SW480 (cell line): Measurements from ENCODE around the gene MNAT1.
"Not testable (repeated sequence)": the region's sequence is repeated elsewhere in the genome, so short reads cannot be mapped to it uniquely, and the experiment has no call there.

ENCODE experiments used
- DNase-seq: peaks from one replicate; pipeline ENCODE4 v3.0.0-alpha.2; 2016; ENCODE audit warnings: low spot score

MNAT1 gene

DNA sequence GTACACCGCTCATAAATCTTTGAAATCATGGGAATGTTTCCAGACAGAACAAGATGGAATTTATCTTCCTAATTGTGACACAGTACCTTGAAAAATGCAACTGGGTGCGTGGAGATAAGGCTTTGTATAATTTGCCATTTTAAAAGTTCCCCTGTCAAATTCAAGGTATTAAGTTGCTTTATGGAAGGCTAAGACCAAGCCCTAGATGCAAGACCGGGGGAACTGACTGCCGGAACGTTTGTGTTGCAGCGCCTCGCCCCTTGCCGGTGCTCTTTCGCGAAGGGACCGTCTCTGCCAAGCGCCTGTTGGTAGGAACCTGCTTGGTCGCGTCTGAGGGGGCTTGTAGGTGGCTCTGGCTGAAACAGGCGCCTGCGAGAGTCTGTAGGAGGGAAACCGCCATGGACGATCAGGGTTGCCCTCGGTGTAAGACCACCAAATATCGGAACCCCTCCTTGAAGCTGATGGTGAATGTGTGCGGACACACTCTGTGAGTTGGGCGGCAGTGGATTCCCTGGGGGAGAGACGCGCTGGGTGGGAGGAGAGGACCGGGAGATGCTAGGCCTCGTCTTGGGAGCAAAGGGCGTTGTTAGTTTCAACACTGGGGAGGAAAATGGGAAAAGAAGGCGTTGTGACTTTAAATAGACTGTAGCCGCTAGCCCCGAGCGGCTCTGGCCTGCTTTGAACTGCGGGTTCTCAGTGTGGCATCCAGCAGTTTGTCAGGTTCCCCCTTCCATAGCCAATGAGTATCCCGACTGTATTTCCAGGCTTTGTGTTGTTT is at the start of gene MNAT1:
Gene MNAT1 (plus strand): TSS at position 297 of the 778 bp plus-strand sequence. CDS start 102 bp downstream, at position 399.
- peak; percentile 83 for DNase-seq

DNA sequence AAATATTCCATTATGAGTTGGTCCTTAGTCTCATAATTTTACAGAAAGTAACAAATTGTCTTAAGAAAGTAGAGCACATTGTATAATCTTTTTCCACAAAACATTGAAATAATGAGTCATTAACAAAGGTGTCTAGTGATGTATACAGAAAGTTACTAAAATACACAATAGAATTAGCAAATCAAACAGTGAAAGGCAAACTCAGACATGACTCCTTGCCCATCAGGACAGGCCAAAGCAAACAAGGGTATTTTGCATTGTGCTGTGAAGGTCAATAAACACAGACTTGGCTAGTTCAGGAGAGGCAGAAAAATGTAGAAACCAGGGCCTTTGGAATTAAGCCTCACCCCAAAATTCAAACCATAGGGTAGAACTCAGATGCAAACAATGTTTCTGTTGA is 47.7 kb upstream of the MNAT1 start:
- no peak for DNase-seq

DNA sequence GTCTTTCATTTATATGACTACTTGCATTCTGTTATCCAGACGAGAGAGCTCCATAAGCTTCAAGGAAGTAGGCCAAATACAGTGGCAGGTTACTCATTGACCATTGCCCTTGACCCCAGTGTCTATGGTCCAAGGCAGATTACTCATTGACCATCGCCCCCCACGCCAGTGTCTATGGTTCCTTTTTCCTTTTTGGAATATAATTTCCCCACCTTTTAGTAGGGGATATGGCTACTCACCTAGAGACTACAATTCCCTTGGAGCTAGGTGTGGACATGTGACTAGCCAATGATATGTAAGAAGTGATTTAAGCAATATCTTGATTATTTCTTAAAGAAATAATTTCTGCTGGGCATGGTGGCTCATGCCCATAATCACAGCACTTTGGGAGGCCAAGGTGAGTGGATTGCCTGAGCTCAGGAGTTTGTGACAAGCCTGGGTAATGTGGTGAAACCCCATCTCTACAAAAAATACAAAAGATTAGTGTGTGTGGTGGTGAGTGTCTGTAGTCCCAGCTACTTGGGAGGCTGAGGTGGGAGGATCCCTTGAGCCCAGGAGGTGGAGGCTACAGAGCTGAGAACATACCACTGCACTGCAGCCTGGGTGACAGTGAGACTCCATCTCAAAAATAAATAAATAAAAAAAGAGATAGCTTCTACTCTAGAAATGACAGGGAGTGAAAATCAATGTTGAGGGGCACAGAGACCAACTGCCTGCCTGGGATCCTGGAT is 43.0 kb upstream of the MNAT1 start:
- no peak for DNase-seq

DNA sequence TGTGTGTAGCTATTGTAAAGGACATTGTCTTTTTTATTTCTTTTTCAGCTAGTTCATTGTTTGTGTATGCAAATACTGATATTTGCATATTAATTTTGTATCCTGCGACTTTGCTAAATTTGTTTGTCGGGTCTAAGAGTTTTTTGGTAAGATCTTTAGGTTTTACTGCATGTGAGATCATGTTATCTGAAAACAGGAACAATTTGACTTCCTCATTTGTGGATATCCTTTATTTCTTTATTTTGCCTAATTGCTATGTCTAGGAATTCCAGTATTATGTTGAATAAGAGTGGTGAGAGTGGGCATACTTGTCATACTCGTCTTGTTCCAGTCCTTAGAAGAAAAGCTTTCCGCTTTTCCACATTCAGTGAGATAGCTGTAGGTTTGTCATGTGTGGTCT is 39.2 kb upstream of the MNAT1 start:
- DNase-seq: no peak

DNA sequence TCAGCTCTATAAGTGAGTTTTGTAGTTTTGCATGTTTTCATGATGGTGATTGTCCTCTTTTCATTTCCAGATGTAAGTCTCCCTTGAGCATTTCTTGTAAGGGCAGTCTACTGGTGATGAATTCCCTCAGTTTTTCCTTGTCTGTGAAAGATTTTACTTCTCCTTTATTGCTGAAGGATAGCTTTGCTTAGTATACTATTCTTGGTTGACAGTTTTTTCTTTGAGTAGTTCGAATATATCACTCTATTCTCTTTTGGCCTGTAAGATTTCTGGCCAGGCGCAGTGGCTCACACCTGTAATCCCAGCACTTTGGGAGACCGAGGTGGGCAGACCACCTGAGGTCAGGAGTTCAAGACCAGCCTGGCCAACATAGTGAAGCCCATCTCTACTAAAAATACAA is 34.0 kb upstream of the MNAT1 start:
- no peak for DNase-seq

DNA sequence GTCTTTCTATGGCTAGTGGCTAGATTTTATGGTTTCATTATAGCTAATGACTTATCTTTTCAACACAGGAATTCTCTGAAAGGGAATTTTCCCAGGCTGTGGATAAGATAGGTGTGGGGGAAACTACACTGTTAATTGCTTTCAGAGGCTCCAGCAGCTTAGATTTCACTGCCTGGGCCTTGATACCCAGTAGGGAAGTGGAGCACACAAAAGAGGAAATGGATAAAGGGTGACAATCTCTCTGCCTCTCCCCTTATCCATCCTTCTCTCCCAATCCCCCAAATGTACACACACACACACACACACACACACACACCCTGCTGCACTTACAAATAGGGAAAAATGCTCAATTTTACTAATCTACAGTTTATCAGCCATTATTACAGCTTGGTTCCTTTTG is 29.5 kb upstream of the MNAT1 start:
- no peak for DNase-seq

DNA sequence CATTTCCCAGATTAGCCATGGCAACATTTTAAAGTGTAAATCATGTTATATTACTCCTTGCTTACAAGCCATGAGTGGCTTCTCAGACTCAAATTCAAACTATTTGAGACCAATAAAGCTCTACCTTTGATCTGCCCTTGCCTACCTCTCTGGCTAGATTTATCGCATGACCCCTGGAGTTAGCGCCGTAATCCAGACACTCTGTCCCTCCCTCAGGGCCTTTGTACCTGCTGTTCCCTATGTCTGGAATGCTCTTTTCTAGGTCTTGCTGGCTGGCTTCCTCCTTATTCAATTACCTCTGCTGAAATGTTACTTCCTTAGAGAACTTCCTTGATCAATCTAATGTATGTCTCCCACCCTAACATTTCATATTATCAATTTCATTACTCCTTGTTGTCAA is 26.7 kb upstream of the MNAT1 start:
- no peak for DNase-seq

DNA sequence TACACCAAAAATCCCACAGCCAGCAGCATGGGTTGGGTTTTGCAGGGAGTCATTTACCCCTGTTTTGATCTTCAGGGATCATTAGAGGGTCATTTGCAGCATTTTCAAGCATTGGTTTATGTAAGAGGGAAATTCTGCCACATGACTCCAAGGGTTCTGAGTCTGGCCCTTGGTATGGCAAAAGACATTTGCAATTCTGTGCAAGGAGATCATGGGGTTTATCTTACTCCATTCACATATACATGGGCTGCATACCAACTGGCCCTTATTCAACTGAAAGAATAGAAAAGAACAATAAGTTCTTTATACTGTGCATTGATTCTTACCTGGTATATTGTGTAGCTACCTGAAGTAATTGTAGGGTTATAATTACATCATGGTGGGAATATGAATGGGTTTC is 24.1 kb upstream of the MNAT1 start:
- DNase-seq: no peak

DNA sequence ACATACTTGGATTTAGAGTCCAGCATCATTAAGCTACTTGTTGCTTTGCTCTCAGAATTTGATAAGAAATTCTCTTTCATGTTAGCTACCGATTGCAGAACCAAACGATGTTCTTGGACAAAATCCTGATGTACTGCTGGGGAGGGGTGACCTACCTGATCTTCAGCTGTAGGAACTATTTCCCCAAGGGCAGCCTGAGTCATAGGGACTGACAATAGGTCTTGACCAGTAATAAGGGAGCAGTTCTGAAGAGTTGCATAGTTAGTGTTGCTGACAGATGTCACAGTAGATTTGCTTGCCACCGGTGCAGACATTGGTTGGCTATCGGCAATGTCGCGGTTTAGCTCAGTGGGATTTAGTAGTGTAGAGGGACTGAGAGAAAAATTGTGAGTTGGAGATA is 21.0 kb upstream of the MNAT1 start:
- no peak for DNase-seq

DNA sequence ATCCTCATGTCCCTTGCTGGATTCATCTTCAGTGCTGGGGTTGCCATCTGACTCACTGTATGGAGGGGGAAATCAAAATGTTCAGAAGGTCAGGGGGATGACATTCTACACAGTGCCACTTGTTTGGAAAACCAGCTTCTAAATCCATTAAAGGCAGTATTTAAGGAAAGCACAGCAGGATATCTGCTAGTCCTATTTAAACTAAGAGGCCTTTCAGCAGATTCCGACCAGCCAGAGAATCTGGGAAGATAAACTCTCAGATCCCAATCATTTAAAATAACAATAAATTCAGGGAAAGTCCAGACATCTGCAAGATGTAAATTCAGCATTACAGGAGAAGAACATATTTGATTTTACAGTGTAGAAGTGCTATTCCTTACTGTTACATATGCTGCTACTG is 14.2 kb upstream of the MNAT1 start:
- DNase-seq: no peak

DNA sequence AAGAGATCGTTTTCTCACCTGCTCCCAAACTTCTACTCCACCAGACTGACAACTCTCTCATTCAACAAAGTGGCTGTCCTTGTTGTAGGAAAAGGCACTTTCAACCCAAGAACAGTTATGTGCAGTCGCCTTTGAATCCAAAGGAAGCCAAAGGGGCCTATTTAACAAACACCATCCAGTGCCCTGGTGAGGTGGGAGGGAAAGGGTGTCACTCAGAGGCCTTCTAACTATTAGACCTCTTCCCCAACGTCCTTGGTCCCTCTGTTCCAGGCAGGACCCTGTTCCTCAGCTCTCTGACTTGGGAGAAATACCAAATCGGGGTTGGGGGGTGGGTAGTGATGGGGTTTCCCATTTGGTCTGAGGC is 13.6 kb upstream of the MNAT1 start:
- DNase-seq: no peak

DNA sequence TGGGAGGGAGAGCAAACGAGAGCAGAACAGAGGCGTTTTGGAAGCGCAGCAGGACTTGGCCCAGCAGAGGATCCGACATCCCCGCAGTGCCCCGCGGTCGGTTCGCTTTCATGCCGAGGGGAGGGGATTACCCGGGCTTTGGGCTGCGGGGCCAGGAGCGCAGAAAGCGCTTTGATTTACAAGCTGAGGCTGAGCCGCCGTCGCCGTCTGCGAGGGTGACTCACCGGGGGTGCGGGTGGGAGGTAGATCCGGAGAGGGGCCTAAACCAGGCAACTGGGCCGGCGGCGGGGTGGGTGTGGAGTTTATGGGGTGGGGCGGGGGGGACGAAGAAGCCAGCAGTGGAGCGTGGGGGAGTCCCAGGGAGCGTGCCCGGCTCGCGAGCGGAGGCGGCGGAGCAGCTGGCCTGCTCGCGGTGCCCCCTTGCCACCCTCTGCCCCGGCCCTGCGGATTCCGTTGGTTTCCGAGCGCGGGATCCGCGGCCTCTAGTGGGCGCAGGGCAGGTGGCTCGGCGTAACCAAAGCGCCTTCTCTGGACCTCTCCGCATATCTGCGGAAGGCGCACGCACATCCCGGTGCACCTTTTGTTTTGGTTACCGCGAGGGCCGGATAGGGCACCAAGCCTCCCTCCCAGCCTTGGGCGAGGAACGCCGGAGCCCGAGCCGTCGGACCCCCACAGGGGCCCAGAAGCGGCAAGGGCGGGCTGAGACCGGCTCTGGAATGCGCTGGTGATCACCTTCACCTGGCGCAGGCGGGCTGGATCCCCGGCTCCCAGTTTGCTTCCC is 13.0 kb upstream of the MNAT1 start:
- peak; percentile 78 for DNase-seq

DNA sequence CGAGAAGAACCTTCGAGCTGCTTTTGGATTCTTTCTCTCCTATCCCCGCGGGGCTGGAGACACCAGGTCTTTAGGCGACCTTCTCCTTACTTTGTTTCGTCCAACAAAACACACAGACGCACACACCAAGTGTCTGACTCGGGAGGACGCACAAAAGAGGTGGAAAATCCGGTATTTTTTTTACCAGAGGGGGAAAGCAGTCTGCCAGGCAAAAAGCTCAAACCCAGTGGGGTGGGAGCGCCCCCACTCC is 12.5 kb upstream of the MNAT1 start:
- DNase-seq: no peak

DNA sequence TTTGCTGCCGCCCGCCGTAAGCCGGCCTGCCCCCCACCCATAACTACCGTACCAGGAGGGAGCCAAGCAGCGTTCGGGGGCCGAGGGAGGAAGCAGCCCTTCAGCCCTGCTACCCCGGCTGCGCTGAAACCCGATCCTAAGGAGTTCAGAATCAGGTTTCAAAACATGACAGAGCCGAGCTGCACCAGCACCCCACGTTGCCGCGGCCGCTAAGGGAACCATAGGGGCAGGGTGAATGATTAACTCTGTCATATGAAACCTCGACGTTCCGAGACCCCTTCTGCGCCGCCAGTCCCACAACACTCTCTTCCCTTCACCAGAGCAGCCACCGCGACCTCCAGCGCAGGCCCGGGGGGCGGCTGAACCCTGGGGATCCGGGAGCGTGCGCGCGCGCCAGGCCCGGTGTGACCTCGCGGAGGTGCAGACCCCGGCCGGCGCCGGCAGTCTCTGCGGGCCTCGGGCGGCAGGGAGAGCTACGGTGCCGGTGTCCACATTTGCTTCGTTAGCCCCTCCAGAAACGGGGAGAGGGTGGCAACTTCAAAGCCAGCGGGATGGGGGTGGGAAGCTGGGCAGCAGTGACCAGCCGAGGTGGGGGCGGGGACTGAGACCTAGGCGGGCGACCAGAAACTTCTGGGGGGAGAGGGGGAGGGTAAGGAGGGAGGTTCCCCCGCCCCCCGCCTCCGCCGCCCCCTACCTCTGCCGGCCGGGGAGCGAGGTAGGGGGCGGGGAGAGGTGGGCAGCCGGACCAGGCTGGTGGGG is 12.0 kb upstream of the MNAT1 start:
- DNase-seq: peak; percentile 87

DNA sequence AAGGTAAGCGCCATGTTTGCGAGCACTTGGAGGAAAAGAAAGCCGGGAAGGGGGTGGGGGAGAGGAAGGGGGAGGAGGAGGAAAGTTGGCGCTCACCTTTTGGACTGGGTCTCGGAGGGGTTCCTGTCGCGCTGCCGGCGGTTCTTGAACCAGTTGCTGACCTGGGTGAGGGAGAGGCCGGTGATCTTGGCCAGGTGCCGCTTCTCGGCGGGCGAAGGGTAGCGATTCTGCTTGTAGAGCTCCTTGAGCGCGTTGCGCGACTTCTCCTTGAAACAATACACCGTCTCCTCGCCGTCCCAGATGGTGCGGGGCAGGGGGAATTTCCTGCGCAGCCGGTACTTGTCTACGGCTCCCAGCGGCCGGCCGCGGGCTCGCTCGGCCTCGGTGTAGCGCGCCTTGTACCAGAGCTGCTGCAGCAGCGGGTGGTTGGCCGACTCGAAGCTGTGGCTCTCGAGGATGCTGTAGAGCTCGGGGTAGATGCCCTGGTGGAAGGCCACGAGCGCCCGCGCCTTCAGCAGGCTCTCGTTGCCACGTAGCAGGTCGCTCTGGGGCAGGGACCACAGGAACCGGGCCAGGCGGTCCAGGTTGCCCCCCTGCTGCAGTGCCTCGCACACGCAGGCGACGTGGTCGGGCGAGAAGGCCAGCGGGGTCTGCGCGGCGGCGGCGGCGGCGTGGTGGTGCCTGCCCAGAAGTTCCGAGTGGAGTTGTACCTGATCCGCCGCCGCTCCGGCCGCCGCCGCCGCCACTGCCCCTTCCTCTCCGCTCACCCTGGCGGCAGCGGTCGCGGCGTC is 11.2 kb upstream of the MNAT1 start:
- DNase-seq: peak; percentile 55

DNA sequence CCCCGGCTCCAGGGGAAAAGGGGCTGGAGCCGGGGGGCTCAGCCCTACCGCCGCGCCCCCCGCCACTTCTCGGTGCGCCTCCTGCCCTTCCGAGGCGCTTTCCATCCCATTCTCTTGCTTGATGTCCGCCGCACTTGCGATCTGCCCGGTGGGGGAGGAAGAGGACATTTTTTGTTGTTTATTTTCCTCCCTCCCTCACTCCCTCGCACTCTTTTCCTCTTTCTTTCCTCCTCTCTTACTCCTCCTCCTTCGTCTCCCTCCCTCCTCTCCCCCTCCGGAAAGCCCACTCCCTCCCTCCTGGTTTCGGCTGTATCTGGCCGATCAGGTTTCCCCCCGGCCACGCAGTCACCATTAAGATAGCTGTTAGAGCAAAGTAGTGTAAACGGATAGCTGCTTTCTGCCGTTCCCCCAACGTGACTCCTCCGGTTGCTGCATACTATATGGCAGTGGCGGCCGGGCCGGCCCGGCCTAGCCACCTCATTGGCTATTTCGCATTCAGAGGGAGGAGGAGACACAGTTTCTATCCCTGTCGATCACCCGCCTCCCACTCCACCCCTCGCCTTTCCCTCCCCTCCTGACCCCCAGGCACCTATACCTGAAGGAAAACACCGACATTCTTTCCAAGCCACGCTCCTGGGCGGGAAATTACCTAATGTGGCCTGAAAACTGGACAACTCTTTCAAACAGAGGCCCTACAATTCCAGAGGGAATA is 10.5 kb upstream of the MNAT1 start, which contains the start of gene SIX4:
Gene SIX4 (minus strand): TSS at position 445 of the 712 bp plus-strand sequence. CDS start 277 bp downstream, at position 168.
- DNase-seq: peak; percentile 93

DNA sequence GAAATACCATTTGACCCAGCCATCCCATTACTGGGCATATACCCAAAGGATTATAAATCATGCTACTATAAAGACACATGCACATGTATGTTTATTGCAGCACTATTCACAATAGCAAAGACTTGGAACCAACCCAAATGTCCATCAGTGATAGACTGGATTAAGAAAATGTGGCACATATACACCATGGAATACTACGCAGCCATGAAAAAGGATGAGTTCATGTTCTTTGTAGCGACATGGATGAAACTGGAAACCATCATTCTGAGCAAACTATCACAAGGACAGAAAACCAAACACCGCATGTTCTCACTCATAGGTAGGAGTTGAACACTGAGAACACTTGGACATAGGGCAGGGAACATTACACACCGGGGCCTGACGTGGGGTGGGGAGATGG is 3.3 kb upstream of the MNAT1 start:
- not testable (repeated sequence) for DNase-seq

DNA sequence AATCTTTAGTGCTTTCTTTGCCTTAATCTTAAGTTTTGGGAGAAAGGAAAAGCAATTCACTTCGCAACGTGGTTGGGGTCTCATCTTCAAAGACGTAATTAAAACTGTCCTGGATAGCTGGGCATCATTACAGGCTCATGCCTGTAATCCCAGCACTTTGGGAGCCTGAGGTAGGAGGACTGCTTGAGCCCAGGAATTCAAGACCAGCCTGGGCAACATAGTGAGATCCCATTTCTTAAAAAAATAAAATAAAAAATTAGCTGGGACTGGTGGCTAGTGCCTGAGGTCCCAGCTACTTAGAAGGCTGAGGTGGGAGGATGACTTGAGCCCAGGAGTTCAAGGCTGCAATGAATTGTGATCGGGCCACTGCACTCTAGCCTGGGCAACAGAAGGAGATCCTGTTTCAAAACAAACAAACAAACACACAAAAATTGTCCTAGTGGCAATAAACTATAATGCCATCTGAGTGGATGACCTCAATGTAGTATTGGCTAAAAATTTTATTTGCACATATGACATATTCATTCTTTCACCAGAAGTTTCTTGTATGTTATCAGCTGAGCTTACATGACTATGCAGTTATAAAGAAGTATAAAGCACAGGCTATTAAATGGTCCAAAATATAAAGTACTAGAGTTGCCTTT is 1.6 kb upstream of the MNAT1 start:
- DNase-seq: no peak

DNA sequence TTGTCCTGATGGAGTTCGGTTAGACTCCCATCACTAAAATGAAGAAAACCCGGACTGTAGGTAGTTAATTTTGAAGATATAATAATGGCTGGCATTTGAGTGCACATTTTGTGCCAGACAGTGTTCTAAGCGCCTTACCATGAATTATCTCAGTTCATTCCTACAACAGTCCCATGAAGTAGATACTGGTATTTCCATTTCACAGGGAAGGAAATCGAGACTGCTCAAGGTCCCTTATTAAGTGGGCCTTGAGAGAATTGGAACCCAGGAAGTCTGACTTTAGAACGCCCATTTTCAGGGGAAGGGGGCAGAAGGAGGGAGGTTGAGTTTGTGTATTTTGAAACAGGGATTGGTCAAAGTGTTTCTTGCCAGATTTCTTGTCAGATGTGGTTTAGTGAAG is 855 bp downstream of the MNAT1 start:
- DNase-seq: no peak

DNA sequence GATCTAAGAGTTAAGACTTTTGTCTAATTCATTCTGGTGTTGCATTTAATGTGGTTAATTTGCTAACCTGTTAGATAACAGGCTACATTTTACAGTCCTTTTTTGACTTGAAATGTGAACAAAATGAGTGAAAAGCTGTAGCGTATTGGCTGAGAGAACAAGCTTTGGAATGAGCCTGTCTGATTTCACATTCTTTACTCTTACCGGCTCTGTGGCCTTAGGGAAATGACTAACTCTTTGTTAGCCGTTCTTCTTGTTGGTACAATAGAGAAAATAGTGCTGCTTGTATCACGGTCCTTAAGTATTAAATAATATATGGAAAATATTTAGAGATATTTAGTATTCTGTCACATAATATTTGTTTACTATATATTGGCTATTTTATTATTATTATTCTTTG is 1.9 kb downstream of the MNAT1 start:
- DNase-seq: no peak
